Osteocyte (in vitro differentiated cells): ENCODE data around the gene PTGFR. TPM values are rescaled to one million over a fixed set of nuclear protein-coding genes. Genes with fewer than 3 reads are reported as not detected.

Experiments used
- DNase-seq: peaks from one replicate; pipeline ENCODE4 v3.0.0; 2021; ENCODE audit warnings: mixed read lengths; ENCODE audit not compliant: unreplicated experiment; ENCODE audit errors: extremely low spot score
- H3K27ac Mint-ChIP-seq: one replicate; pipeline ENCODE4 v1.8.0; 2021; ENCODE audit warnings: mild to moderate bottlenecking, mixed read lengths; ENCODE audit not compliant: unreplicated experiment
- H3K27me3 Mint-ChIP-seq: one replicate; pipeline ENCODE4 v1.8.0; 2021; ENCODE audit warnings: mixed read lengths; ENCODE audit not compliant: unreplicated experiment
- H3K36me3 Mint-ChIP-seq: one replicate; pipeline ENCODE4 v1.8.0; 2021; ENCODE audit warnings: mixed read lengths; ENCODE audit not compliant: unreplicated experiment
- H3K4me1 Mint-ChIP-seq: one replicate; pipeline ENCODE4 v1.8.0; 2021; ENCODE audit warnings: mixed read lengths; ENCODE audit not compliant: unreplicated experiment
- H3K4me3 Mint-ChIP-seq: one replicate; pipeline ENCODE4 v1.8.0; 2021; ENCODE audit warnings: mild to moderate bottlenecking, moderate library complexity, mixed read lengths; ENCODE audit not compliant: unreplicated experiment
- H3K9me3 Mint-ChIP-seq: one replicate; pipeline ENCODE4 v1.8.0; 2021; ENCODE audit warnings: mixed read lengths; ENCODE audit not compliant: unreplicated experiment
- CTCF ChIP-seq: fragments of 200-600 bp; sonication (generic); IDR thresholded peaks from 2 replicates; pipeline ENCODE4 v1.5.0; 2021; ENCODE audit warnings: antibody characterized with exemption, mild to moderate bottlenecking, moderate library complexity
- total RNA-seq: library from RNA; stranded (reverse); gene quantifications from 2 replicates; pipeline ENCODE4 v1.2.1, GENCODE V29; 2021

The PTGFR gene
- total RNA-seq, 1 donor from 2014 or later, result 2.5 TPM

- DNase-seq, result no peak
- no peak overlapping the region for H3K4me3 Mint-ChIP-seq
- TF ChIP-seq CTCF, result no peak
- no peaks in the 10 kb centered on the region for H3K36me3 Mint-ChIP-seq
- H3K27me3 Mint-ChIP-seq, result peaks cover 23% of the 10 kb centered on the region
- H3K9me3 Mint-ChIP-seq, result no peaks in the 10 kb centered on the region
- no peak overlapping the region for H3K27ac Mint-ChIP-seq
- H3K4me1 Mint-ChIP-seq, result peaks cover 24% of the 10 kb centered on the region
These were observed 14.7 kb upstream of the PTGFR start for GRCh38 chr1:78475888-78476610.

- Mint-ChIP-seq H3K27me3 (peaks cover 35% of the 10 kb centered on the region), H3K27ac (no peak overlapping the region), H3K36me3 (peaks cover 4% of the 10 kb centered on the region), H3K4me1 (peaks cover 2% of the 10 kb centered on the region), H3K4me3 (no peak overlapping the region), H3K9me3 (peaks cover 21% of the 10 kb centered on the region)
- no peak for TF ChIP-seq CTCF
- DNase-seq, result no peak
These were observed 6.9 kb upstream of the PTGFR start for GRCh38 chr1:78483903-78484302.

- peaks cover 22% of the 10 kb centered on the region for H3K27me3 Mint-ChIP-seq
- peaks cover 2% of the 10 kb centered on the region for H3K9me3 Mint-ChIP-seq
- TF ChIP-seq CTCF, result no peak
- DNase-seq, result no peak
- H3K27ac Mint-ChIP-seq, result peak overlapping the region; percentile 82
- H3K4me1 Mint-ChIP-seq, result peaks cover 34% of the 10 kb centered on the region
- peak overlapping the region; percentile 87 for H3K4me3 Mint-ChIP-seq
- H3K36me3 Mint-ChIP-seq, result peaks cover 4% of the 10 kb centered on the region
These were observed 787 bp downstream of the PTGFR start for GRCh38 chr1:78491451-78492071.

GRCh38 chr1:78492386-78492950 is 1.7 kb downstream of the PTGFR start:
- no peak for TF ChIP-seq CTCF
- Mint-ChIP-seq H3K27ac (no peak overlapping the region), H3K36me3 (peaks cover 2% of the 10 kb centered on the region), H3K4me3 (no peak overlapping the region), H3K9me3 (no peaks in the 10 kb centered on the region), H3K27me3 (peaks cover 15% of the 10 kb centered on the region), H3K4me1 (peaks cover 34% of the 10 kb centered on the region)
- no peak for DNase-seq

GRCh38 chr1:78493451-78493850 is 2.7 kb downstream of the PTGFR start:
- no peak overlapping the region for H3K4me3 Mint-ChIP-seq
- H3K27me3 Mint-ChIP-seq, result peaks cover 9% of the 10 kb centered on the region
- H3K4me1 Mint-ChIP-seq, result peaks cover 34% of the 10 kb centered on the region
- no peaks in the 10 kb centered on the region for H3K36me3 Mint-ChIP-seq
- no peak for DNase-seq
- H3K9me3 Mint-ChIP-seq, result no peaks in the 10 kb centered on the region
- H3K27ac Mint-ChIP-seq, result no peak overlapping the region
- no peak for TF ChIP-seq CTCF
